ENCODE results near the gene PLCB4.

The PLCB4 gene

DNA sequence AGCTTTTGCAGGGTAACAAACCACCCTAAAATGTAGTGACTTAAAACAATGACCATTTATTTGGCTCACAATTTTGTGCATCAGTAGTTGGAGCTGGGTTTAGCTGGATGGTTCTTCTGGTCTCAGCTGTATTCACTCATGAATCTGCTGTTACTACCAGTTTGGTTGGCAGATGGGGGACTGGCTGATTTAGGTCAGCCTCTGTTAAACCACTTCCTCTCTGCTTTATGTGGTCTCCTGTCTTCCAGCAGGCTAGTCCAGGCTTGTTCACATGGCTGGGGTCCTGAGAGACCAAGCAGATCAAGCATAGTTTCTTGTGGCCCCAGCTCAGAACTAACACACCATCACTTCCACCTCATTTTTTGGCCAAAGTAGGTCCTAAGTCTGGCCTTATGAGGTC, 378.3 kb downstream of the PLCB4 start:
- no peak overlapping the region for H3K27ac ChIP-seq
- H3K4me3 ChIP-seq: no peak overlapping the region
- TF ChIP-seq, protein P1, sequence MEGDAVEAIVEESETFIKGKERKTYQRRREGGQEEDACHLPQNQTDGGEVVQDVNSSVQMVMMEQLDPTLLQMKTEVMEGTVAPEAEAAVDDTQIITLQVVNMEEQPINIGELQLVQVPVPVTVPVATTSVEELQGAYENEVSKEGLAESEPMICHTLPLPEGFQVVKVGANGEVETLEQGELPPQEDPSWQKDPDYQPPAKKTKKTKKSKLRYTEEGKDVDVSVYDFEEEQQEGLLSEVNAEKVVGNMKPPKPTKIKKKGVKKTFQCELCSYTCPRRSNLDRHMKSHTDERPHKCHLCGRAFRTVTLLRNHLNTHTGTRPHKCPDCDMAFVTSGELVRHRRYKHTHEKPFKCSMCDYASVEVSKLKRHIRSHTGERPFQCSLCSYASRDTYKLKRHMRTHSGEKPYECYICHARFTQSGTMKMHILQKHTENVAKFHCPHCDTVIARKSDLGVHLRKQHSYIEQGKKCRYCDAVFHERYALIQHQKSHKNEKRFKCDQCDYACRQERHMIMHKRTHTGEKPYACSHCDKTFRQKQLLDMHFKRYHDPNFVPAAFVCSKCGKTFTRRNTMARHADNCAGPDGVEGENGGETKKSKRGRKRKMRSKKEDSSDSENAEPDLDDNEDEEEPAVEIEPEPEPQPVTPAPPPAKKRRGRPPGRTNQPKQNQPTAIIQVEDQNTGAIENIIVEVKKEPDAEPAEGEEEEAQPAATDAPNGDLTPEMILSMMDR (IDR thresholded peaks at IDR 0.05): no peak
- no peak for DNase-seq (ENCODE audit: low spot score)

DNA sequence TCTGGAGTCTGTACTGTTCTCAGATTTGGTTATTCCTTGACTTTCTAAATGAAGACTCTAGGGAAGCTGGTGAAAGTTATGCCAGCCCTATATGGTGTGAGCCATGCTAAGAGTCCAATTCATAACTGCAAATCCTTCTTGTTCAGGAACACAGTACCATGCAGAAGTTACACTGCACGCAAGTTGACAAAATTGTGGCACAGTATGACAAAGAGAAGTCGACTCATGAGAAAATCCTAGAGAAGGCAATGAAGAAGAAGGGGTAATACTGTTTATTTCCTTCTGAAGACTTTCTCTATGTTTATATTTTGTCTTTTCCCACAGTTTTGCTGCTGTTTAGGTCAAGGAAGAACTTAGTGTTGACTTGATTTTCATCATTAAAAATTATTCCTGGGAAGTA, 384.3 kb downstream of the PLCB4 start:
- Histone ChIP-seq H3K4me3 (no peak overlapping the region), H3K27ac (no peak overlapping the region)
- DNase-seq (ENCODE audit: low spot score): no peak
- TF ChIP-seq, protein P1 (IDR thresholded peaks at IDR 0.05): no peak

DNA sequence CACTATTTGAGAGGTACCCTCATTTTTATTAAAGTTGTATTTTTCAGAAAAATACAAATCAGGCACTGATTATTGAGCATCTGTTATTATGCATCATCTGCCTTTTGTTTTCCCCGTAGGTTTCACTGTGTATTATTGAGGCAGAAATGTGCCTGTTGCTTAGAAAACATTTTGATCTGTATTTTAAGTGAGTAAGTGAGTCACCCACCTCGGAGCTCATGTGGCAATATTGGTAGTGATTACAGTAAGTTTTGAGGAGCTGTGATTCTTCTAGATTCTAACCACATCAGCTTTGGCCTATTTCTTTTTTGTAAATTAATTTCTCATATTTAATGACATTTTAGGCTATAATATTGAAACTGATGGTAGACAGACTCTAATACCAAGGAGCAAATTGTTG, 385.9 kb downstream of the PLCB4 start:
- H3K27ac ChIP-seq: no peak overlapping the region
- TF ChIP-seq, protein P1 (IDR thresholded peaks at IDR 0.05): no peak
- H3K4me3 ChIP-seq: no peak overlapping the region
- no peak for DNase-seq (ENCODE audit: low spot score)

DNA sequence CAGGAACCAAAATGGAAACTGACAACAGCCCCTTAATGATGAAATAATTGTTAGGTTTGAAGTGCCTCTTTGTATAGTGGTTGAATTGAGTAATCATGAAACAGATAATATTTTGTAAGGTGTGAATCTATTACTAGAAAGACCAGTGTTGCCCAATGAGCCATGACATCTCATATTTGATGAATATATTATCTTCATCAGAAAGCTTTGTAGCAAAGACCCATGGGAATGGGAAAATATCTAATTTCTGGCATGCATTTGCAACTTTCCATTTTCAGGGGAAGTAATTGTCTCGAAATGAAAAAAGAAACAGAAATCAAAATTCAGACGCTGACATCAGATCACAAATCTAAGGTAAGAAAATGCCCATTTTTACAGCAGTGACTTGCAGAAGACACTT, 388.2 kb downstream of the PLCB4 start:
- DNase-seq (ENCODE audit: low spot score): no peak
- TF ChIP-seq, protein P1 (IDR thresholded peaks at IDR 0.05): no peak
- Histone ChIP-seq H3K4me3 (no peak overlapping the region), H3K27ac (no peak overlapping the region)

DNA sequence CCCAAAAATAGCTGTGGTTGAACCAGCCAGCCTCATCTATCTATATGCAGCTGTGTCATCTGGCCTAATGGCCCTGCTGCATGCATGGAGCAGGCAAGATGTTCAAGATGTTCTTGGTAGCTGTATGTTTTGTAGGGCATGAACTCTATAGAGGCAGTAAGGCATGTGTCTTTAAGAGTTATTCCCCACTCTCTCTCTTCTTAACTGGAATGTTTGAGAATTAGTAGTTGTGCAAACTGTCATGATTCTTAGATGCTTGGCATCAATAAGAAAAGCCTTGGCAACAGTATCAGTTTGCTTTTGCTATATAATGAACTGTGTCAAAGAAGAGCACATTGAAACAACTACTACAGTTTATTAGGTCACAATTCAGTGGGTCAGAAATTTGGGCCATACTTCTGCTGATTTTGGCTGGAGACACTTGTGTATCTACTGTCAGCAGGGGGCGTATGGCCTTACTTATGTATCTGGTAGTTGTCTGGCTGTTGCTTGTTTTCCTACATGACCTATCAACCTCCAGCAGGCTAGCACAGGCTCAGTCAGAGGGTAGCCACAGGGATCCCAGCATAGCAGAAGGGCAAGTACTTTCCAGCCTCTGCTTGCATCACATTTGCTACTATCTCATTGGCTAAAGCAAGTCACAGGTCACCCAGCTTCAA, 389.4 kb downstream of the PLCB4 start:
- TF ChIP-seq, protein P1 (IDR thresholded peaks at IDR 0.05): no peak
- DNase-seq (ENCODE audit: low spot score): no peak
- Histone ChIP-seq H3K4me3 (no peak overlapping the region), H3K27ac (no peak overlapping the region)

DNA sequence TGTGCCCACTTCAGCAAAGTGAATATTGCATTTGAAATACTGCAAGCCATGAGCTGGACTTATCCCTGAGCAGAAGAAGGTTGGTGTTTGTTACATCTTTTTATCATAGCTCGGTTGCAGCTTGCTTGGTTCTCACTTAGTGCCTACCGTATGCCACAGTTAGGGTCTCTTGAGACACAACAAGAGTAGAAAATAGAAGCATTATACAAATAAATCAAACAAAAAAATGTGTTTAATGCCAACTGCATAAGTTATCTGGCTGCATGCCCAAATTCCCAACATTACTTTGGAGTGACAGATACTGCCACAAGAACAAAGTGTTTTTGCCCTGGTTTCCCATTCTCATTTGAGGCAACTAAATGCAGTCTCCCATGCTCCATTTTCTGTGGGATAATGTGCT, 391.6 kb downstream of the PLCB4 start:
- no peak for DNase-seq (ENCODE audit: low spot score)
- Histone ChIP-seq H3K27ac (no peak overlapping the region), H3K4me3 (no peak overlapping the region)
- TF ChIP-seq, protein P1 (IDR thresholded peaks at IDR 0.05): no peak

DNA sequence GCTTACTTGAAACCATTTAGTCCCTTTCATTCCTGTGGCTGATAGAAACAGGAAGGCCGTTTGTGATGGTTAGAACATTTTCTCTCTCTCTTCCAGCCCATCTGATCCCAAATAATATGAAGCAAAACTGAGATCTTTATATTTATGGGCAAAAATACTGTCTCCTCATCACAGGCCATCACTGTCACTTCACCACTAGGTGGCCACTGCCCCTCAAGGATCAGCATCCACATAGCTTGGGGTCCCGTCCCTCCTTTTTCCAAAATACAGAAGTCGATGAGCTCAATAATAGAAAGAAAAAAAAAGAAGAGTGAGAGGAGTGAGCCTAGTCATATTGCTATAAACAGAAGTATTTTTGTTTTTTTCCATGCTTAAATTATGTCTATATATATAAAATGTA, 399.1 kb downstream of the PLCB4 start:
- Histone ChIP-seq H3K27ac (no peak overlapping the region), H3K4me3 (no peak overlapping the region)
- TF ChIP-seq, protein P1 (IDR thresholded peaks at IDR 0.05): no peak
- DNase-seq (ENCODE audit: low spot score): no peak

All from coronary artery (tissue), 2 donors.